Fibroblast of lung (primary cell): ENCODE data around the gene IL23R.

Experiments
- CTCF ChIP-seq, 2 donors: IDR thresholded peaks in 1 of 2; conservative IDR thresholded peaks in 1 of 2; 1 replicate in 1 of 2; 2 replicates in 1 of 2; pipeline ENCODE4 v1.5.1; 2011 to 2012; ENCODE audit warnings: low read length in 2 of 2, control low read depth in 1 of 2, inconsistent platforms in 1 of 2, low read depth in 1 of 2, mild to moderate bottlenecking in 1 of 2
- EZH2 ChIP-seq: IDR thresholded peaks from 2 replicates; pipeline ENCODE4 v1.5.1; 2012; ENCODE audit warnings: low read length, control low read depth, mild to moderate bottlenecking; ENCODE audit errors: missing control alignments

- TF ChIP-seq CTCF (conservative IDR thresholded peaks at IDR 0.05 in 1 of 2, IDR thresholded peaks at IDR 0.05 in 1 of 2; ENCODE audit: low read depth in 1 of 2, low read length in 2 of 2) (no peak), EZH2 (no peak)
Observed at GRCh38 chr1:67162954-67163353, 3.3 kb upstream of the IL23R start.
